GM12891 (cell line): ENCODE measurements around the gene KRTAP1-5.

Experiments
- POLR2A ChIP-seq: IDR thresholded peaks from 2 replicates; pipeline ENCODE4 v1.6.1; 2011; ENCODE audit warnings: low read depth, low read length, control low read depth
- POLR2AphosphoS5 ChIP-seq: IDR thresholded peaks from 2 replicates; pipeline ENCODE4 v1.6.1; 2011; ENCODE audit warnings: low read depth, low read length, control low read depth
- SPI1 ChIP-seq: IDR thresholded peaks from 2 replicates; pipeline ENCODE4 v1.6.1; 2011; ENCODE audit warnings: low read depth, low read length, control low read depth
- TAF1 ChIP-seq: IDR thresholded peaks from 2 replicates; pipeline ENCODE4 v1.6.1; 2011; ENCODE audit warnings: low read depth, low read length, control low read depth

DNA sequence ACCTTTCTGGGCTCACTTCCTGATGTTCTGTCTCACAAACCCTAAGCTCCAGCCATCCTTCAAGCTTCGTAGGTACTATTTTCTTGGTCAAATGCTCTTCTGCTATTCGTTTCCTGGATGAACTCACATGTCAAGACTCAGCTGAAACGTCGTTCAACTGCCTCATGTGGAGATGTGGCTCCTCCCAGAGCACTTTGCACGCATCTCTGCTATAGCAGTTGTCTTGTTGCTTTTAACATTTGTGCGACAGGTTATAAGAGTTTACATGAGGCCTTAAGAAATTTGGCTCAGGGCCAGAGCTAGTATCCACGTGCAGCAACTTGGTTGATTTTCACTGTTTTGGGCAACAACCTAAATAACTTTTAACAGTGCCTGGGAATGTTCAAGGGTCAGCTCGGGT is 40.1 kb downstream of the KRTAP1-5 start:
- TF ChIP-seq POLR2AphosphoS5 (no peak), TAF1 (no peak), SPI1 (no peak), POLR2A (no peak)
